ENCODE data around the gene SIPA1L3. TPM values are rescaled to one million over a fixed set of nuclear protein-coding genes. Genes with fewer than 3 reads are reported as not detected.

The SIPA1L3 gene
- total RNA-seq, 3 donors from 2014 or later = 9.6 to 29.8 (median 28.5) TPM

DNA sequence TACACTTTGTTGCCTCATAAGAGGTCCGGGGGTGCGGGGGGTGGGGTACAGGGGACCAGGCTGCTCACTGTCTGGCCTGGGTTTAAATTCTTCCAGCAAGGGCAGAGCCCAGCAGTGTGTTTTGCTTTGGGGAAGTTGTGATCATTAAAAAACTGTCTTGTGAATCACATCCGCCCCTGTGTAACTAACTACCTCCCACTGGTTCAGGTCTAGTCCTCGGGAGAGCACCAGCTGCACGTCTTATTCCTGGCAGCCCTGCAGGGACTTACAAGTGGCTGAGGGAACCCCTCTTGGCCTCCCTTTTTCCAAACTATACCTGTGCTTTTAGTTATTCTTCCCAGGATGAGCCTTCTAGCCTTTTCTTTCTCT is 127.5 kb downstream of the SIPA1L3 start:
- no peaks in the 10 kb centered on the region for H3K27me3 ChIP-seq
- H3K36me3 ChIP-seq = no peaks in the 10 kb centered on the region
- peak overlapping the region in 1 of 2 donors; percentile 50 for H3K27ac ChIP-seq
- no peak for DNase-seq (ENCODE audit: low spot score in 2 of 2)
- H3K9me3 ChIP-seq = no peaks in the 10 kb centered on the region
- H3K4me1 ChIP-seq = no peaks in the 10 kb centered on the region
- intact Hi-C loops (cut with DNase I; ENCODE audit: low total_unique reads) = no loop called here
- TF ChIP-seq POLR2AphosphoS5 (IDR thresholded peaks at IDR 0.05) = no peak
- TF ChIP-seq POLR2A (IDR thresholded peaks at IDR 0.05) = no peak
- TF ChIP-seq, protein P1, sequence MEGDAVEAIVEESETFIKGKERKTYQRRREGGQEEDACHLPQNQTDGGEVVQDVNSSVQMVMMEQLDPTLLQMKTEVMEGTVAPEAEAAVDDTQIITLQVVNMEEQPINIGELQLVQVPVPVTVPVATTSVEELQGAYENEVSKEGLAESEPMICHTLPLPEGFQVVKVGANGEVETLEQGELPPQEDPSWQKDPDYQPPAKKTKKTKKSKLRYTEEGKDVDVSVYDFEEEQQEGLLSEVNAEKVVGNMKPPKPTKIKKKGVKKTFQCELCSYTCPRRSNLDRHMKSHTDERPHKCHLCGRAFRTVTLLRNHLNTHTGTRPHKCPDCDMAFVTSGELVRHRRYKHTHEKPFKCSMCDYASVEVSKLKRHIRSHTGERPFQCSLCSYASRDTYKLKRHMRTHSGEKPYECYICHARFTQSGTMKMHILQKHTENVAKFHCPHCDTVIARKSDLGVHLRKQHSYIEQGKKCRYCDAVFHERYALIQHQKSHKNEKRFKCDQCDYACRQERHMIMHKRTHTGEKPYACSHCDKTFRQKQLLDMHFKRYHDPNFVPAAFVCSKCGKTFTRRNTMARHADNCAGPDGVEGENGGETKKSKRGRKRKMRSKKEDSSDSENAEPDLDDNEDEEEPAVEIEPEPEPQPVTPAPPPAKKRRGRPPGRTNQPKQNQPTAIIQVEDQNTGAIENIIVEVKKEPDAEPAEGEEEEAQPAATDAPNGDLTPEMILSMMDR (IDR thresholded peaks at IDR 0.05) = no peak
- H3K4me3 ChIP-seq = no peak overlapping the region

DNA sequence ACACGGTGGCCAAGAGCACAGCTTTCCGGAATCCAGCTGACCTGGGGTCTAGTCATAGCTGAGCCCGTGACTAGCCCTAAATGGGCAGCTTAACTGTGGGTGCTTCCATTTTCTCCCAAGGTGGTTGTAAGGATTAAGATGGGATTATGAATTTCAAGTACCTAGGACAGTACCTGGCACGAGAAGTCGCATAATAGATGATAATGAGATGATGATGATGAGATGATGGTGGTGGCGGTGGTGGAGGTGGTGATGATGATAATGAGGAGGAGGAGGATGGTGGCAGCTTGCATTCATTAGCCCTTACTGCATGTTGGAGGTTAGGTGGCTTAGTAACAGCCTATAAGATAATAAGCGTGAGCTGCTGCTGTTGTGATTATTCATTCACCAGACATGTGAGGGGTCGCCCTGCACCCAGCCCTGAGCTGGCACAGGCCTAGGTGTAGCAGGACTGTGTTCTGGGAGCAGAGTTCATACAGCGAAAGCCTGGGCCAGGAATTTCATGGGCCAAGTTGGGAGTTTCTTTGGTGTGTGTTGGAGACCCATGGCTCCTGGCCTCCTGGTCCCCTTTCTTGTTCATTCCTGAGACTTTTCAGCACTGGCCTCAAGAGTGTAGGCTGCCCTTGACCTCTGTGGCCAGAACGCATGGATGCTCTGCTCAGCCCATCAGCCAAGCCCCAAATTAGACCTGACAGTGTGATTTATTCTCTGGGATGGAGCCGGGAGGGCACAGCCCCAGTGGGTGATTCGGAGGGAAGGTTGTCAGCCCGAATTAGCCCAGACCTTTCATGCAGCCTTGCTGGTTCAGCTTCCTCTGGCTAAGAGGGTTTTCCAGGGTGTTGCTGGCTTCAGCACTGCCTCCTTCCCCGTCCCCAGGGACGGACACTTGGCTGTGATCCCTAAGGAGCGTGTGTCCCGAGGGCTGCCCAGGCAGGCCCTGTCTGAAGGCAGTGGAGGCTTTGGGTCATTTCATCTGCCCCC is 128.8 kb downstream of the SIPA1L3 start:
- Histone ChIP-seq H3K27me3 (no peaks in the 10 kb centered on the region), H3K4me3 (no peak overlapping the region), H3K4me1 (no peaks in the 10 kb centered on the region), H3K36me3 (no peaks in the 10 kb centered on the region), H3K9me3 (no peaks in the 10 kb centered on the region), H3K27ac (no peak overlapping the region)
- TF ChIP-seq, protein P1 (IDR thresholded peaks at IDR 0.05) = no peak
- TF ChIP-seq POLR2A (IDR thresholded peaks at IDR 0.05) (no peak), POLR2AphosphoS5 (IDR thresholded peaks at IDR 0.05) (no peak)
- intact Hi-C loops (cut with DNase I; ENCODE audit: low total_unique reads) = no loop called here
- DNase-seq (ENCODE audit: low spot score in 2 of 2) = no peak

DNA sequence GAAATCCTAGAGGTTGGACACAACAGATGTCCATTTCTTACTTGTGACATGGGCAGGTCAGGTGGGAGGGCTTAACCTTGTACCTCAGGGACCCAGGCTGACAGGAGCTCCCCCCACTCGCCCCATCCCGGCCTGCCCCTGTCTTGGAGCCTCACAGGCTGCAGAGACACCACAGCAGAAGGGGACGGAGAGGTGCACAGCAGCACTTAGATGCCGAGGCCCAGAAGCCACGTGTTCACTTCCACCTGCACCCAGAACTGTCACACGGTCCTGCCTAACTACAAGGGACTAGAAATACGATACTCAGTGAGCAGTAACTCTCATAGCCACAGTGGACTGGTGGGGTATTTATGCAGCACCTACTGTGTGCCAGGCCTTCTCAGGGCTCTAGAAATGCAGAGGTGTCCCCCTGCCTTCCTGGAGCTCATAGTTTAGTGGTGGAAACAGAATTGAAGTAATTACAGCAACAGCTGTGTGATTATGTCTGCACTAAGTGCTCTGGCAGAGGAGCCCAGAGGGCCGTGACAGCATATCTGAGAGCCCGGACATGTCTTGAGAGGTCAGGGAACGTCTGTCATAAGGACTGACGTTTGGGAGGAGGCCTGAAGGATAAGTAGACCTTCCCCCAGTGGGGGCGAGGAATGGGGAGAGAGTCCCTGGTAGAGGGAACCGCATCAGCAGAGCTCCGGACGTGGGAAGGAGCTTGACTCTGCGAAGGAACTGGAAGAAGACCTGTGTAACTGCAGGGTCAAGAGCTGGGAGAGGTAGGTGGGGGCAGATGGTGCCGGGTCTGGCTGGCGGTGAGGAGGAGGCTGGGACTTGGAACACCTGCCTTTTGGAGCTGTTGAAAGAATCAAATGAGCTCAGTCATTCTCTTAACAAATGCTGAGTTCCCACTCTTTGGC is 130.0 kb downstream of the SIPA1L3 start:
- no peaks in the 10 kb centered on the region for H3K36me3 ChIP-seq
- H3K4me3 ChIP-seq = no peak overlapping the region
- no peaks in the 10 kb centered on the region for H3K27me3 ChIP-seq
- TF ChIP-seq, protein P1 (IDR thresholded peaks at IDR 0.05) = no peak
- TF ChIP-seq POLR2AphosphoS5 (IDR thresholded peaks at IDR 0.05) (no peak), POLR2A (IDR thresholded peaks at IDR 0.05) (no peak)
- no peaks in the 10 kb centered on the region for H3K9me3 ChIP-seq
- intact Hi-C loops (cut with DNase I; ENCODE audit: low total_unique reads) = no loop called here
- no peak for DNase-seq (ENCODE audit: low spot score in 2 of 2)
- no peaks in the 10 kb centered on the region for H3K4me1 ChIP-seq
- H3K27ac ChIP-seq = no peak overlapping the region

DNA sequence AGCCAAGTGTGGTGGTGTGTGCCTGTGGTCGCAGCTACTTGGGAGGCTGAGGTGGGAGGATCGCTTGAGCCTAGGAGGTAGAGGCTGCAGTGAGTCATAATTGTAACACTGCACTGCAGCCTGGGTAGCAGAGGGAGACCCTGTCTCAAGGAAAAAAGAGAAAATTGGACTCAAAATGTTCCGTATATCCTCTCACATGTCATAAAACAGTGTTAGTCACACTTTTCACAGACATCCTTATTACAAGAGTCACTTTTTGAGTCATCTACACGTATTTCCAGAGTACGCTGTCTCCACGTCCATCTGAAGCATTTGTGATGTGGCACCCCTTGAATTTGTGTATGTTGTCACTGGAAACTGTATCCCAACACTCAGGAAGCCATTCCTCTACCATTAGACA is 133.0 kb downstream of the SIPA1L3 start:
- intact Hi-C loops (cut with DNase I; ENCODE audit: low total_unique reads) = no loop called here
- TF ChIP-seq POLR2AphosphoS5 (IDR thresholded peaks at IDR 0.05) = no peak
- TF ChIP-seq, protein P1 (IDR thresholded peaks at IDR 0.05) = no peak
- no peak for TF ChIP-seq POLR2A (IDR thresholded peaks at IDR 0.05)
- no peaks in the 10 kb centered on the region for H3K9me3 ChIP-seq
- no peaks in the 10 kb centered on the region for H3K36me3 ChIP-seq
- DNase-seq (ENCODE audit: low spot score in 2 of 2) = no peak
- no peak overlapping the region for H3K4me3 ChIP-seq
- no peaks in the 10 kb centered on the region for H3K4me1 ChIP-seq
- no peaks in the 10 kb centered on the region for H3K27me3 ChIP-seq
- H3K27ac ChIP-seq = no peak overlapping the region

All from breast epithelium (tissue), 4 donors.